ENCODE measurements around the gene ACSS1. TPM values are rescaled to one million over a fixed set of nuclear protein-coding genes. Genes with fewer than 3 reads are reported as not detected.
A peak's percentile ranks its signal among the peaks of the same experiment; 100 is the strongest.

ACSS1 gene
- total RNA-seq, 1 donor from 2014 or later: 0.72 TPM

DNA sequence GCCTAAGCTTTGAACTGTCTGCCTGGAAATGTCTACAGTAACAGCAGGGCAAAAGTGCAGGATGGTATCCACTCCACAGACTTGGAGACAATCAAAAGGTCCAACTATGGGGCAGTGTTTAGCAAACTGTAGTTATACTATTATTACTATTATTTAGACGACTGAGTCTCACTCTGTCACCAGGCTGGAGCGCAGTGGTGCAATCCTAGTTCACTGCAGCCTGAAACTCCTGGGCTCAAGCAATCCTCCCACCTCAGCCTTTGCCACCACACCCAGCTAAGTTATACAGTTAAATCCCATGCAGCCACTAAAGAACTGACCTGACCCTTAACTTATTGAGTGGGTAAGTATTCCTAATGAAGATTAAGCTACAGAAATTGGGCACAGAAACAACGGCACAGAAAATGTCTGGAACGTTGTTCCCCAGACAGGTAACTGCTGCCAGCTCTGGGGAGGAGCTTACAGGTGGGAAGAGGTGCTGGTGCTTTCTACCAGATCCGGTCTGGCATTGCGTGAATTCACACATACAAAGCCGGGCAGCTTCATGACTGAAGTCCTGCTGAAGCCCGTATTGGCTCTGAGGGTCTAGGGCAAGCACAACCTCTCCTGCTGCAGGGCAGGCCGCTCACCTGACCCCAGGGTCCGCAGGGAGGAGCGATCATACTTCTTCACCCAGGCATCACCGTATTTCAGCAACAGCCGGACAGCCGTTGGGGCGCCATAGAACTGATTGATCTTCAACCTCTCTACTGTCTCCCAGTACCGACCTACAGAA is 38.4 kb downstream of the ACSS1 start:
- Mint-ChIP-seq H3K27me3 (peaks cover 3% of the 10 kb centered on the region), H3K9me3 (ENCODE audit: low read depth) (no peaks in the 10 kb centered on the region), H3K4me1 (ENCODE audit: low read depth) (peaks cover 26% of the 10 kb centered on the region), H3K36me3 (ENCODE audit: insufficient read depth) (no peaks in the 10 kb centered on the region), H3K4me3 (ENCODE audit: low read depth) (no peak overlapping the region), H3K27ac (no peak overlapping the region)
- DNase-seq (ENCODE audit: low spot score, unreplicated experiment): no peak
- TF ChIP-seq, protein P1, sequence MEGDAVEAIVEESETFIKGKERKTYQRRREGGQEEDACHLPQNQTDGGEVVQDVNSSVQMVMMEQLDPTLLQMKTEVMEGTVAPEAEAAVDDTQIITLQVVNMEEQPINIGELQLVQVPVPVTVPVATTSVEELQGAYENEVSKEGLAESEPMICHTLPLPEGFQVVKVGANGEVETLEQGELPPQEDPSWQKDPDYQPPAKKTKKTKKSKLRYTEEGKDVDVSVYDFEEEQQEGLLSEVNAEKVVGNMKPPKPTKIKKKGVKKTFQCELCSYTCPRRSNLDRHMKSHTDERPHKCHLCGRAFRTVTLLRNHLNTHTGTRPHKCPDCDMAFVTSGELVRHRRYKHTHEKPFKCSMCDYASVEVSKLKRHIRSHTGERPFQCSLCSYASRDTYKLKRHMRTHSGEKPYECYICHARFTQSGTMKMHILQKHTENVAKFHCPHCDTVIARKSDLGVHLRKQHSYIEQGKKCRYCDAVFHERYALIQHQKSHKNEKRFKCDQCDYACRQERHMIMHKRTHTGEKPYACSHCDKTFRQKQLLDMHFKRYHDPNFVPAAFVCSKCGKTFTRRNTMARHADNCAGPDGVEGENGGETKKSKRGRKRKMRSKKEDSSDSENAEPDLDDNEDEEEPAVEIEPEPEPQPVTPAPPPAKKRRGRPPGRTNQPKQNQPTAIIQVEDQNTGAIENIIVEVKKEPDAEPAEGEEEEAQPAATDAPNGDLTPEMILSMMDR (IDR thresholded peaks at IDR 0.05; ENCODE audit: unreplicated experiment): no peak

DNA sequence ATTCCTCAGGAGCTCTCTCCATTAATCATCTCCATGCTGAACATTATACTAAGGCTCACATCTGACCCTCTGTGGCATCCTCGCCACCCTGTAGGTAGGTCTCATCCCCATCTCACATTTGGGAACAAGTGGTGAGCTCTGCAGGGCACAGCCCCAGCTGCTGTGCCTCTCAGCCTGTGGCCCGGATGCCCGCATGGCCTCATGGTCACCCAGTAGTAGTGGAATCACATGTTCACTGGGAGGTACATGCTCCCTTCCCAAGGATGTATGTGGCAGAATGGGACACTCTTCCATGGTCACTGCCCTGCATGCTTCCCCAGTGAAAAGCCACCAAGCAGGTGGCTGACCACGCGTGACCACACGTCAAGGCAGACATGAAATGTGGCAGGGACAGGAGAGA is 39.1 kb downstream of the ACSS1 start:
- H3K9me3 Mint-ChIP-seq (ENCODE audit: low read depth): no peaks in the 10 kb centered on the region
- no peak for DNase-seq (ENCODE audit: low spot score, unreplicated experiment)
- TF ChIP-seq, protein P1 (IDR thresholded peaks at IDR 0.05; ENCODE audit: unreplicated experiment): no peak

DNA sequence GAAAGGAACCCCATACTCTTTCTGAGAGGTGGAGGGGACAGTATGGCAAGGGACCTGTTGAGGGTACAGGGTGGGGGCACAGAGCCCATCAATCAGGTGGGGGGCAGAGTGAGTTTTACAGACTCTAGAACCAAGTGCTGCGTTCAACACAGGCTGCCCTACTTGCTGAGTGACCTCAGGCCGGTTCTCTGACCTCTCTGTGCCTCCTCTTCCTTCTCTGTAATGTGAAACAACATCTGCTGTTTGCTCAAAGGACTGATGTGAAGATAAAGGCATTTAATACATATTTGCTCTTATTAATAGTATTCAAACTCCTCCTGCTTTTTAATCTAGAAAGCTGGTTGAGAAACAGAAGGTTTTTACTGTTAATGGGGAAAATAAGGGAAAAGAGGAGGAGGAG is 39.5 kb downstream of the ACSS1 start:
- TF ChIP-seq, protein P1 (IDR thresholded peaks at IDR 0.05; ENCODE audit: unreplicated experiment): no peak
- Mint-ChIP-seq H3K27me3 (peaks cover 6% of the 10 kb centered on the region), H3K4me1 (ENCODE audit: low read depth) (peaks cover 26% of the 10 kb centered on the region), H3K4me3 (ENCODE audit: low read depth) (no peak overlapping the region), H3K27ac (peak overlapping the region; percentile 87), H3K9me3 (ENCODE audit: low read depth) (no peaks in the 10 kb centered on the region), H3K36me3 (ENCODE audit: insufficient read depth) (no peaks in the 10 kb centered on the region)
- DNase-seq (ENCODE audit: low spot score, unreplicated experiment): no peak

More for the DNA sequence above, 39.1 kb downstream of the ACSS1 start:
- Mint-ChIP-seq H3K27me3 (peaks cover 6% of the 10 kb centered on the region), H3K36me3 (ENCODE audit: insufficient read depth) (no peaks in the 10 kb centered on the region), H3K4me3 (ENCODE audit: low read depth) (no peak overlapping the region), H3K4me1 (ENCODE audit: low read depth) (peaks cover 26% of the 10 kb centered on the region), H3K27ac (peak overlapping the region; percentile 29)

DNA sequence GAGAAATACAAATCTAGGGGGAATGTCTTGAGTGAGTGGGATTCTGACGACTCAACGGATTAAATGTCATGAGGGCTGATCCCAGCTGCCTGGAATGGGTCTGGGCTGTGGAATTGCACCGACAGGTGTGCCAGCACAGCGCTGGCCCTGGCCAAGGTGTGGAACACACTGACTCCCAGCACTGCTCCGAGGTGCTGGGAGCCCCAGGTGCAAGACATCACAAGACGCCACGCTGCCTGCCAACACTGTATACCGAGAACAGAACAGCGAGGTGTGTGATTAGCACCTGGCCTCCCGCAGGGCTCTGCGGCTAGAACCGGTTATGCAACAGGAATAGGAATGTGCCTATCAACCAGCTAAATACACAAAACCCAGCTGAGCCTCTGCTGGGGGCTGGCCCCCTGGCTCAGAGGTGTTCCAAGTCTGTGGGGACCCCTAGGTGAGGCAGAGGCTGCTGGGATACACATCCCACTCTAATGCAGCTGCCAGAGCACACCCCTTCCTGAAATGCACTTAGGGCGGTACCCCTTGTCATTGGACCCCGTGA is 40.6 kb downstream of the ACSS1 start:
- H3K4me3 Mint-ChIP-seq (ENCODE audit: low read depth): peak overlapping the region; percentile 38
- H3K36me3 Mint-ChIP-seq (ENCODE audit: insufficient read depth): no peaks in the 10 kb centered on the region

DNA sequence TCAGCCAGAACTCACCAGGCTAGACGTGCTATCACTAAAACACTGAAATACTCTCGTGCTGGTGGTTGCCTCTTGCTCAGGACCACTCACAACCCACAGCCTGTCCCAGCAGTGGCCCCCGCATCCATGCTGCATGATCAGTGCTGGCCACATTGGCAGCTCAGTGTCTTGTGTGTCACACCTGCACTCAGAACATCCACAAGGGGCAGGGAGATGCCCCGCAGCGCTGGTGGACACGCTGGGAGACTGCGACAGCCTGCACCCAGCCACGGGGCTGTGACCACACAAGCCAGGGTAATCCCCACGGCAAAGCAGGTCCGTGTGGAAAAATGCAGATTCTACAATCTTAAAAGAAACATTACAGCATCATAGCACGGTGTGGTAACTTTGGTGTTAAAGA is 41.5 kb downstream of the ACSS1 start:
- no peak overlapping the region for H3K27ac Mint-ChIP-seq
- H3K4me1 Mint-ChIP-seq (ENCODE audit: low read depth): peaks cover 26% of the 10 kb centered on the region
- H3K36me3 Mint-ChIP-seq (ENCODE audit: insufficient read depth): no peaks in the 10 kb centered on the region
- no peak overlapping the region for H3K4me3 Mint-ChIP-seq (ENCODE audit: low read depth)
- TF ChIP-seq, protein P1 (IDR thresholded peaks at IDR 0.05; ENCODE audit: unreplicated experiment): no peak
- no peak for DNase-seq (ENCODE audit: low spot score, unreplicated experiment)
- no peaks in the 10 kb centered on the region for H3K9me3 Mint-ChIP-seq (ENCODE audit: low read depth)
- peaks cover 6% of the 10 kb centered on the region for H3K27me3 Mint-ChIP-seq

More for the DNA sequence above, 40.6 kb downstream of the ACSS1 start:
- Mint-ChIP-seq H3K4me1 (ENCODE audit: low read depth) (peaks cover 26% of the 10 kb centered on the region), H3K27me3 (peaks cover 6% of the 10 kb centered on the region), H3K27ac (peak overlapping the region; percentile 96), H3K9me3 (ENCODE audit: low read depth) (no peaks in the 10 kb centered on the region)
- peak; percentile 53 for DNase-seq (ENCODE audit: low spot score, unreplicated experiment)
- TF ChIP-seq, protein P1 (IDR thresholded peaks at IDR 0.05; ENCODE audit: unreplicated experiment): no peak

Measured in progenitor cell of endocrine pancreas (in vitro differentiated cells).